Endothelial cell of umbilical vein (primary cell): ENCODE measurements around the gene C2CD4D. TPM values are rescaled to one million over a fixed set of nuclear protein-coding genes. Genes with fewer than 3 reads are reported as not detected.

ENCODE experiments used
- BruUV-seq: library from RNA; stranded (reverse); fragments of 400-500 nt; replicated peaks from 2 replicates; lab custom pipeline; 2021; lab: Mats Ljungman, UMichigan
- CTCF ChIA-PET: fragments of 300-600, 350-600 bp; sonication (Branson Sonifier 250); formaldehyde crosslinking; loops from one replicate; lab custom pipeline; 2021; ENCODE audit warnings: antibody characterized with exemption, inconsistent platforms; lab: Charles Lee
- POLR2A ChIA-PET: fragments of 300-600, 350-600 bp; sonication (Branson Sonifier 250); formaldehyde crosslinking; loops from one replicate; lab custom pipeline; 2021; ENCODE audit warnings: antibody characterized with exemption, inconsistent platforms; lab: Charles Lee
- DNase-seq: peaks from one replicate; pipeline ENCODE4 v3.0.0-alpha.2; 2011; ENCODE audit warnings: low read depth, low spot score
- FAIRE-seq: peaks from 2 replicates; lab custom pipeline; 2011; peaks lifted over from hg19 to GRCh38; lab: Jason Lieb, UNC
- H2AFZ ChIP-seq: 2 replicates; pipeline ENCODE4 v1.6.0; 2012; ENCODE audit warnings: low read depth, low read length, control low read depth, inconsistent platforms
- H3K27ac ChIP-seq: 2 replicates; pipeline ENCODE4 v1.5.1; 2011; ENCODE audit warnings: low read depth, mild to moderate bottlenecking, control low read depth, low read length, moderate library complexity; ENCODE audit not compliant: insufficient read depth
- H3K27me3 ChIP-seq, 2 experiments: 2 replicates each; pipeline versions ENCODE4 v1.6.0 to v1.6.1; 2011; ENCODE audit warnings: low read length in 2 of 2, mixed read lengths in 1 of 2; ENCODE audit not compliant: control insufficient read depth in 2 of 2, insufficient read depth in 2 of 2
- H3K36me3 ChIP-seq, 2 experiments: 2 replicates in 1 of 2; 3 replicates in 1 of 2; pipeline ENCODE4 v1.5.1; 2011; ENCODE audit warnings: low read length in 2 of 2, mild to moderate bottlenecking in 1 of 2, moderate library complexity in 1 of 2; ENCODE audit not compliant: control insufficient read depth in 2 of 2, insufficient read depth in 2 of 2; ENCODE audit errors: extremely low read depth in 1 of 2
- H3K4me1 ChIP-seq: 3 replicates; pipeline ENCODE4 v1.5.1; 2011; ENCODE audit warnings: mild to moderate bottlenecking, low read length; ENCODE audit not compliant: control insufficient read depth, insufficient read depth; ENCODE audit errors: extremely low read depth
- H3K4me2 ChIP-seq: 2 replicates; pipeline ENCODE4 v1.6.1; 2011; ENCODE audit warnings: low read length, control low read depth, mixed read lengths; ENCODE audit not compliant: insufficient read depth
- H3K4me3 ChIP-seq, 3 experiments: fragments of 200-600 bp in 1 of 3; sonication (generic), shearing (Covaris generic) in 1 of 3; replicated peaks in 1 of 3; 2 replicates each; pipeline ENCODE4 v1.5.1; 2011 to 2016; ENCODE audit warnings: control low read depth in 3 of 3, low read length in 3 of 3, mild to moderate bottlenecking in 2 of 3, inconsistent platforms in 1 of 3, low read depth in 1 of 3, moderate library complexity in 1 of 3; ENCODE audit not compliant: insufficient read depth in 1 of 3
- H3K79me2 ChIP-seq: 2 replicates; pipeline ENCODE4 v1.6.0; 2012; ENCODE audit warnings: low read length, inconsistent platforms; ENCODE audit not compliant: control insufficient read depth, insufficient read depth
- H3K9ac ChIP-seq: replicated peaks from 2 replicates; pipeline ENCODE3; 2011; ENCODE audit warnings: low read length, control low read depth; ENCODE audit not compliant: insufficient read depth; ENCODE audit errors: extremely low read depth
- H3K9me1 ChIP-seq: replicated peaks from 3 replicates; pipeline ENCODE4 v1.6.0; 2011; ENCODE audit warnings: mild to moderate bottlenecking, low read length; ENCODE audit not compliant: control insufficient read depth, insufficient read depth; ENCODE audit errors: extremely low read depth
- H3K9me3 ChIP-seq: replicated peaks from 2 replicates; pipeline ENCODE4 v1.5.1; 2012; ENCODE audit warnings: low read length, inconsistent platforms; ENCODE audit not compliant: control insufficient read depth, insufficient read depth
- H4K20me1 ChIP-seq: replicated peaks from 2 replicates; pipeline ENCODE3; 2011; ENCODE audit warnings: mild to moderate bottlenecking, low read length; ENCODE audit not compliant: control insufficient read depth, insufficient read depth; ENCODE audit errors: extremely low read depth
- CTCF ChIP-seq, 2 donors: IDR thresholded peaks; 1 replicate in 1 of 2; 2 replicates in 1 of 2; pipeline ENCODE4 v1.5.1; 2011; ENCODE audit warnings: low read length in 2 of 2, mild to moderate bottlenecking in 2 of 2, moderate library complexity in 2 of 2, control low read depth in 1 of 2, inconsistent platforms in 1 of 2, low read depth in 1 of 2; ENCODE audit not compliant: insufficient read depth in 1 of 2; ENCODE audit errors: extremely low read depth in 1 of 2
- EZH2 ChIP-seq: IDR thresholded peaks from 2 replicates; pipeline ENCODE4 v1.6.1; 2012; ENCODE audit warnings: borderline replicate concordance, low read depth, mild to moderate bottlenecking, moderate library complexity, low read length, inconsistent platforms; ENCODE audit not compliant: severe bottlenecking
- FOS ChIP-seq: IDR thresholded peaks from 2 replicates; pipeline ENCODE4 v1.6.1; 2011; ENCODE audit warnings: mild to moderate bottlenecking, low read length, moderate library complexity, borderline replicate concordance; ENCODE audit not compliant: insufficient read depth
- GATA2 ChIP-seq: IDR thresholded peaks from 2 replicates; pipeline ENCODE4 v1.7.0; 2011; ENCODE audit warnings: low read depth, mild to moderate bottlenecking, moderate library complexity, mixed read lengths, low read length; ENCODE audit not compliant: insufficient read length, insufficient read depth
- JUN ChIP-seq: IDR thresholded peaks from 2 replicates; pipeline ENCODE4 v1.6.1; 2011; ENCODE audit warnings: borderline replicate concordance, low read depth; ENCODE audit not compliant: insufficient read length, insufficient read depth
- MAX ChIP-seq: IDR thresholded peaks from 2 replicates; pipeline ENCODE4 v1.6.1; 2011; ENCODE audit not compliant: insufficient read depth, insufficient read length
- MYC ChIP-seq: IDR thresholded peaks from one replicate; pipeline ENCODE4 v1.6.1; 2011; ENCODE audit warnings: mild to moderate bottlenecking, low read depth, low read length
- POLR2A ChIP-seq: IDR thresholded peaks from 2 replicates; pipeline ENCODE4 v1.6.1; 2012; ENCODE audit warnings: low read depth, mild to moderate bottlenecking, control low read depth, low read length
- POLR2AphosphoS5 ChIP-seq: IDR thresholded peaks from 2 replicates; pipeline ENCODE4 v1.6.1; 2012; ENCODE audit warnings: low read depth, mild to moderate bottlenecking, control low read depth, low read length, moderate library complexity; ENCODE audit not compliant: insufficient read depth
- dilution Hi-C: fragments of 300-500 bp; cut with MboI; formaldehyde crosslinking; loops from one replicate; pipeline ENCODE4 v1.15.0; 2019; ENCODE audit warnings: low sequenced_read_pairs; ENCODE audit not compliant: extremely low pct_ligation_motif_present
- intact Hi-C: fragments of 100-400 bp; cut with micrococcal nuclease; formaldehyde crosslinking; loops from one replicate; pipeline ENCODE4 v1.10.0; 2022
- polyA plus RNA-seq, 4 experiments: library from polyadenylated mRNA; depleted of rRNA in 3 of 4; stranded (reverse) in 3 of 4; unstranded in 1 of 4; fragments of >200 nt; gene quantifications; 2 replicates each; pipeline versions ENCODE4 v1.2.1 to v1.2.3, GENCODE V29; 2011 to 2012; ENCODE audit warnings: missing spikeins in 1 of 4
- total RNA-seq: library from RNA; stranded (reverse); gene quantifications from 2 replicates; pipeline ENCODE4 v1.2.3, GENCODE V29; 2021

C2CD4D gene
- total and polyA plus RNA-seq, 2 donors (not counting 3 experiments of a cell fraction or from before 2014, with no cell fraction given): not detected

GRCh38 chr1:151881479-151881878, 41.9 kb upstream of the C2CD4D start:
- Histone ChIP-seq H4K20me1 (no peaks in the 10 kb centered on the region), H3K4me3 (no peak overlapping the region), H3K9ac (no peak overlapping the region), H3K4me1 (peaks cover 1% of the 10 kb centered on the region), H3K27ac (no peak overlapping the region), H3K4me2 (no peak overlapping the region), H2AFZ (no peak overlapping the region), H3K27me3 (no peaks in the 10 kb centered on the region), H3K9me3 (no peaks in the 10 kb centered on the region), H3K9me1 (no peaks in the 10 kb centered on the region), H3K36me3 (no peaks in the 10 kb centered on the region), H3K79me2 (no peaks in the 10 kb centered on the region)
- no TSS peak for BruUV-seq
- CTCF ChIA-PET: interaction anchor here (1.0 to 2.3 kb wide), 14 partner anchors 9 to 188 kb away, joined by 3 to 18 read pairs (median 4); no protein-coding TSS in a partner anchor
- no peak for FAIRE-seq
- DNase-seq: peak; percentile 35
- dilution Hi-C loops (no loop called here), intact Hi-C loops (no loop called here)
- TF ChIP-seq CTCF (IDR thresholded peaks at IDR 0.05; ENCODE audit: extremely low read depth in 1 of 2, insufficient read depth in 1 of 2, low read depth in 1 of 2, low read length in 2 of 2): no peak
- TF ChIP-seq EZH2: no peak
- TF ChIP-seq GATA2: no peak
- TF ChIP-seq JUN: no peak
- TF ChIP-seq POLR2A: no peak
- TF ChIP-seq POLR2AphosphoS5: no peak
- no peak for TF ChIP-seq FOS
- no peak for TF ChIP-seq MYC
- TF ChIP-seq MAX: no peak
- POLR2A ChIA-PET: interaction anchor here (1.0 kb wide), 1 partner anchor 10 kb away, joined by 4 read pairs; no protein-coding TSS in a partner anchor
